ENCODE measurements around the gene GNAI3.
A peak's percentile ranks its signal among the peaks of the same experiment; 100 is the strongest.

Gene GNAI3

DNA sequence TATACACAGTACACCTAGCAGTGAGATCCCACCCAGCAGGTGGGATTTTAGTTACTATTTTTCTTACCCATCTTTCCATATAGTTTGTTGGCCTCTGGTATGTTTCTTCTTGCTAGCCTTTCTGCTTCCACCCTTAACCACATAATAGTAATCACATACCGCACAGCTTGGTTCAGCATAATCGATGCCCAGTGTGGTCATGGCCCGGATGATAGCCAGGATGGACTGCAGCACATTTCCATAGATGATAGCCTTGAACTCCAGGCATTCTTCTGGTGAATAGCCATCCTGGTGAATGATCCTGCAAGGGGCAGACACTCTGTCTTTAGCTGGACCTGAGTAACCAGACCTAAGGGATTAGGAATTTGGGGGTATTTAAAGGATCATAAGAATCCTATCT is 61.5 kb downstream of the GNAI3 start:
- Histone ChIP-seq H3K36me3 (ENCODE audit: insufficient read depth, low read length) (no peaks in the 10 kb centered on the region), H3K27me3 (ENCODE audit: insufficient read depth, low read length) (no peaks in the 10 kb centered on the region), H2AFZ (ENCODE audit: low read depth, low read length) (no peak overlapping the region), H3K4me3 (ENCODE audit: low read length) (no peak overlapping the region), H3K4me1 (ENCODE audit: insufficient read depth, low read length) (no peaks in the 10 kb centered on the region), H3K9me3 (ENCODE audit: low read length) (no peaks in the 10 kb centered on the region)

DNA sequence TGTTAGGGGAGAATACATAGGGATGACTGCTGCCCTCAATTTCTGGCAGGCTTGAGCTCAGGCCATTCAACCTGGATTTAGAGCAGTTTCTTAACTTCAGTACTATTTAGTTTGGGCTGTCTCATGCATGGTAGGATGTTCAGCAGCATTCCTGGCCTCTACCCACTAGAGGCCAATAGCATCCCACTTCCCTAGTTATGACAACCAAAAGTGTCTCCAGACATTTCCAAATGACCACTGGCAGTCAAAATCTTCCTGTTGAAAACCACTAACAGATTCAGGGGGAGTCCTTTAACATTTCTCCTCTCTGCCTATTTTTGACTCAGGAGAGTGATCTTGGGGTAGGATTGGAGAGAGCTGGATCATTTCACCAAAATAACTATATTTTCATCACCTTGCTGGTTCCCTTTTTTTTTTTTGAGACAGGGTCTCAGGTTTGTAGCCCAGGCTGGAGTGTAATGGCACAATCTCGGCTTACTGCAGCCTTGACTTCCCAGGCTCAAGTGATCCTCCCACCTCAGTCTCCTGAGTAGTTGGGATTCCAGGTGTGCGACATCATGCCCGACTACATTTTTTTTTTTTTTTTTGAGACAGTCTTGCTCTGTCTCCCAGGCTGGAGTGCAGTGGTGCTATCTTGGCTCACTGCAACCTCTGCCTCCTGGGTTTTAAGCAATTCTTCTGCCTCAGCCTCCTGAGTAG is 62.3 kb downstream of the GNAI3 start:
- H2AFZ ChIP-seq (ENCODE audit: low read depth, low read length), result no peak overlapping the region
- no peaks in the 10 kb centered on the region for H3K27me3 ChIP-seq (ENCODE audit: insufficient read depth, low read length)
- no peaks in the 10 kb centered on the region for H3K9me3 ChIP-seq (ENCODE audit: low read length)
- H3K4me3 ChIP-seq (ENCODE audit: low read length), result no peak overlapping the region
- H3K4me1 ChIP-seq (ENCODE audit: insufficient read depth, low read length), result no peaks in the 10 kb centered on the region
- no peaks in the 10 kb centered on the region for H3K36me3 ChIP-seq (ENCODE audit: insufficient read depth, low read length)

GRCh38 chr1:109611308-109611990 is 63.0 kb downstream of the GNAI3 start:
- no peaks in the 10 kb centered on the region for H3K27me3 ChIP-seq (ENCODE audit: insufficient read depth, low read length)
- H3K36me3 ChIP-seq (ENCODE audit: insufficient read depth, low read length), result no peaks in the 10 kb centered on the region
- H3K4me1 ChIP-seq (ENCODE audit: insufficient read depth, low read length), result peaks cover 3% of the 10 kb centered on the region
- no peaks in the 10 kb centered on the region for H3K9me3 ChIP-seq (ENCODE audit: low read length)
- no peak overlapping the region for H2AFZ ChIP-seq (ENCODE audit: low read depth, low read length)
- no peak overlapping the region for H3K4me3 ChIP-seq (ENCODE audit: low read length)

- Histone ChIP-seq H3K9me3 (ENCODE audit: low read length) (no peaks in the 10 kb centered on the region), H3K27me3 (ENCODE audit: insufficient read depth, low read length) (no peaks in the 10 kb centered on the region), H3K4me1 (ENCODE audit: insufficient read depth, low read length) (peaks cover 20% of the 10 kb centered on the region), H3K4me3 (ENCODE audit: low read length) (no peak overlapping the region), H3K36me3 (ENCODE audit: insufficient read depth, low read length) (no peaks in the 10 kb centered on the region), H2AFZ (ENCODE audit: low read depth, low read length) (no peak overlapping the region)
Measured at GRCh38 chr1:109613361-109614147, 65.1 kb downstream of the GNAI3 start.

DNA sequence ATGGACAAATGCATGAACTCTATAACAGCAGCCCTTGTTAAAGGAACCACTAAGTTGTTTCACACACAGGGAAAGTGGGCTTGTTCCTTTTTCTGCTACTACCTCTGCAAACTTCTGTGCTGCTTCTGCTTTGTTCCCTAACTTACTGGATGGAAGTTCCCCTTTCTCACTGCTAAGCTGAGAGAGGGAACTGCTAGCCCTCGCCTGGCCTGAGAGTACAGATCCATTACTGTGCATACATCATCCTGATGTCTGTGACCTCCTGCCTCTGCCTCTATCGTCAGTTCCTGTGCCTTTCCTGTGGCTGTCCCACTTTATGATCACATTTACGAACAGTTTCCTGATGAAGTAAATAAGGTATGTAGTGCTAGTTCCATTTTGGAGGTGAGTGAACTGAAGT is 67.5 kb downstream of the GNAI3 start:
- no peak overlapping the region for H3K4me3 ChIP-seq (ENCODE audit: low read length)
- H3K36me3 ChIP-seq (ENCODE audit: insufficient read depth, low read length), result no peaks in the 10 kb centered on the region
- peaks cover 28% of the 10 kb centered on the region for H3K4me1 ChIP-seq (ENCODE audit: insufficient read depth, low read length)
- no peaks in the 10 kb centered on the region for H3K27me3 ChIP-seq (ENCODE audit: insufficient read depth, low read length)
- no peaks in the 10 kb centered on the region for H3K9me3 ChIP-seq (ENCODE audit: low read length)
- H2AFZ ChIP-seq (ENCODE audit: low read depth, low read length), result no peak overlapping the region

DNA sequence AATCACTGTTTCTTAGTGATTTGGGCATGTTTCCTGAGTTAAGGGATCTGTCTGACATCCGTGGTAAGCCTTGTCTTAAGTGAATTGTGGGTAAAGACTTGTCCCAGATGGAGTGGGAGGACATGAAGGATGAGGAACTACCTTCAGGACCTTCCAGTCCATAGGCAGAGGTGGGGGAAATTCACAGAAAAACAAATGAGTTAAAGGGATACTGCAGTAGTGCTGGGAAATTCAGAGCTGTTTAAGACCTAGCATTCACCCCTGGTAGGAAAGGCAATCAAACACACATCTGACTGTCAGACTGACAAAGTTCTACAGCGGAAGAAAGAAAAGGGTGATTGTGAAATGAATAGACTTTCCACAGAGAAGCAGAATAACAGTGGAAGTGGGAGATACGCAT is 68.0 kb downstream of the GNAI3 start:
- no peak overlapping the region for H3K4me3 ChIP-seq (ENCODE audit: low read length)
- no peaks in the 10 kb centered on the region for H3K36me3 ChIP-seq (ENCODE audit: insufficient read depth, low read length)
- H3K4me1 ChIP-seq (ENCODE audit: insufficient read depth, low read length), result peaks cover 30% of the 10 kb centered on the region
- H3K27me3 ChIP-seq (ENCODE audit: insufficient read depth, low read length), result no peaks in the 10 kb centered on the region
- H2AFZ ChIP-seq (ENCODE audit: low read depth, low read length), result no peak overlapping the region
- H3K9me3 ChIP-seq (ENCODE audit: low read length), result no peaks in the 10 kb centered on the region

DNA sequence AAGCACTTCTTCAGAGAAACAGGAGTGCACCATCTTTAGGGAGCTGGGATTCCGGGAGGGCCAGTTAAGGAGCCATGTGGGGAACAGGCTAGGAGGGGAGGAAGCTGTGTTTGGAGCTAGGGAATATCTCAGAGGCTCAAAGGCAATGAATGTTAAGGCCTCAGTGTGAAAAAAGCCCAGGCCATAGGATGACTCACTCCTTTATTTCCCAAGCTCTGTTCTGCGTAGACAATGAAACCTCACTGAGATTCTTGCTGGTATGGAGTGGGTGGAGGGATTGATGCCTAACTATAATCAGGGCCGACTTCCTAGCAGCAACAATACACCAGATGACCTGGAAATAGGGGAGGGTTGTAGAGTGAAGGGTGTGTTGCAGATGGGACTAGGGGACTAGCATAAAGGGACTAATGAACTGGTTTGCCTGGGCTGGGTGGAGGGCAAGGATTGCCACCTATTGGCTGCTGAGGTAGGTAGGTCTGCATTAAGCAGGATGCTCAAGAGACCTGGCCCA is 68.9 kb downstream of the GNAI3 start:
- Histone ChIP-seq H3K36me3 (ENCODE audit: insufficient read depth, low read length) (no peaks in the 10 kb centered on the region), H2AFZ (ENCODE audit: low read depth, low read length) (no peak overlapping the region), H3K9me3 (ENCODE audit: low read length) (no peaks in the 10 kb centered on the region), H3K27me3 (ENCODE audit: insufficient read depth, low read length) (no peaks in the 10 kb centered on the region), H3K4me3 (ENCODE audit: low read length) (no peak overlapping the region), H3K4me1 (ENCODE audit: insufficient read depth, low read length) (peaks cover 38% of the 10 kb centered on the region)

DNA sequence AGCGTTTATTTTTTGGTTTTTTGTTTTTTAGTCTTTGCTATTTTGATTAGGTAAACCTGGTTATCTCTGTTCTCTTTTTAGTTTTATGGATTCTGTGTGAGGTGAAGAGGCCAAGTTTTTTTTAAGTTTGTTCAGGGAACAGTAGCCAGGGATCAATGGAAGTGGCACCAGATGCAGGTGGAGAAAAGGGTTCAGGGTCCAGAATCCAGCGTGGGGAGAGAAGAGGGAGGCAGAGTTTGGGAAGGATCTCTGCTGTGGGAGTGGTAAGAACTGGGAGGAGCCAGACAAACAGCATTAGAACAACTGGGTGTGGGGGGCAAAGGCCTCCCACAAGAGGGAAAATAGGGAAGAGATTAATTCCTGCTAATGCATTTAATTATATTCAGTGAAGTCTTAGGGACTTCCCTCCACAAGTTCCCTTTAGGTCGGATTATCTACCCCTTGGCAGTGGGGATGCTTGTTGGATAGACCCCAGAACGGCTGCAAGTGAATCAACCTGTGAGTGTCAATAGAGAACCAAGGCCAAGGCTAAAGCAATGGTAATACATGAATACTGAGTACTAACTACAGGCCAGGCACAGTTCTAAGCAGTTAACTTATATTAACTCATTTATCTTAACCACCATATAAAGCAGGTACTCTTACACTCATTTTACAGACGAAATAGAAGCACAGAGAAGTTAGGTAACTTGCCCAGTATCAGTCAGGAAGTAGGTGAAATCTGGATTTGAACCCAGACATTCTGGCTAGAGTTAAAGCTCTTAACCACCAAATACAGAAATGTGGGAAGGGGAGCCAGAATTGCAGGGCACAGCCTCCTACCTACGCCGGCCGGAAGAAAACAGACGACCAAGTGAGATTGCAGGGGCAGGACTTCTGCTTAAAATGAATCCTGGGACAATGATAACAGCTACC is 70.5 kb downstream of the GNAI3 start:
- Histone ChIP-seq H3K9me3 (ENCODE audit: low read length) (no peaks in the 10 kb centered on the region), H3K4me3 (ENCODE audit: low read length) (peak overlapping the region; percentile 82), H3K4me1 (ENCODE audit: insufficient read depth, low read length) (peaks cover 40% of the 10 kb centered on the region)

GRCh38 chr1:109619576-109620400 is 71.4 kb downstream of the GNAI3 start, which contains the start of the genes AMPD2 and GNAT2:
Gene AMPD2 (plus strand): TSS chr1:109619837. CDS start chr1:109621176, 1,339 bp downstream.
Gene GNAT2 (minus strand): TSS chr1:109619616. CDS start chr1:109612870, 6,746 bp downstream.
- Histone ChIP-seq H2AFZ (ENCODE audit: low read depth, low read length) (peak within 1 kb of the TSS; percentile 6), H3K9me3 (ENCODE audit: low read length) (no peaks in the 10 kb centered on the region), H3K4me3 (ENCODE audit: low read length) (peak within 1 kb of the TSS; percentile 82), H3K36me3 (ENCODE audit: insufficient read depth, low read length) (no peaks in the 10 kb centered on the region), H3K27me3 (ENCODE audit: insufficient read depth, low read length) (no peaks in the 10 kb centered on the region), H3K4me1 (ENCODE audit: insufficient read depth, low read length) (peaks cover 40% of the 10 kb centered on the region)

More for the DNA sequence above, 70.5 kb downstream of the GNAI3 start:
- peak overlapping the region; percentile 6 for H2AFZ ChIP-seq (ENCODE audit: low read depth, low read length)
- no peaks in the 10 kb centered on the region for H3K27me3 ChIP-seq (ENCODE audit: insufficient read depth, low read length)
- no peaks in the 10 kb centered on the region for H3K36me3 ChIP-seq (ENCODE audit: insufficient read depth, low read length)

- no peaks in the 10 kb centered on the region for H3K9me3 ChIP-seq (ENCODE audit: low read length)
- peaks cover 40% of the 10 kb centered on the region for H3K4me1 ChIP-seq (ENCODE audit: insufficient read depth, low read length)
- no peaks in the 10 kb centered on the region for H3K27me3 ChIP-seq (ENCODE audit: insufficient read depth, low read length)
- peak overlapping the region; percentile 82 for H3K4me3 ChIP-seq (ENCODE audit: low read length)
- H3K36me3 ChIP-seq (ENCODE audit: insufficient read depth, low read length), result no peaks in the 10 kb centered on the region
- peak overlapping the region; percentile 6 for H2AFZ ChIP-seq (ENCODE audit: low read depth, low read length)
Measured at GRCh38 chr1:109620401-109620791, 72.0 kb downstream of the GNAI3 start.

DNA sequence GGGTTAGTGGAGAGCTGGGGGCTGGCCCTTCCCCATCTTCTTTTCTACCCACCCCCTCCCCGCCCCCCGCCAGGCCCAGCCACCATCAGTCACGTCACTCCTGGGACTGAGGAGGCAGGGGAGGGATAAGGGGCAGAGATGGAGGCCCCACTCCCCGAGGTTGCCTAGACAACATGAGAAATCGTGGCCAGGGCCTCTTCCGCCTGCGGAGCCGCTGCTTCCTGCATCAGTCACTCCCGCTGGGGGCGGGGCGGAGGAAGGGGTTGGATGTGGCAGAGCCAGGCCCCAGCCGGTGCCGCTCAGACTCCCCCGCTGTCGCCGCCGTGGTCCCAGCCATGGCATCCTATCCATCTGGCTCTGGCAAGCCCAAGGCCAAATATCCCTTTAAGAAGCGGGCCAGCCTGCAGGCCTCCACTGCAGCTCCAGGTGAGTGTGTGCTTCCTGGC is 72.4 kb downstream of the GNAI3 start:
- Histone ChIP-seq H3K9me3 (ENCODE audit: low read length) (no peaks in the 10 kb centered on the region), H3K4me1 (ENCODE audit: insufficient read depth, low read length) (peaks cover 40% of the 10 kb centered on the region), H3K4me3 (ENCODE audit: low read length) (peak overlapping the region; percentile 82), H3K36me3 (ENCODE audit: insufficient read depth, low read length) (no peaks in the 10 kb centered on the region), H2AFZ (ENCODE audit: low read depth, low read length) (no peak overlapping the region), H3K27me3 (ENCODE audit: insufficient read depth, low read length) (no peaks in the 10 kb centered on the region)
